DOHH2 (cell line): ENCODE results near the gene HOXD9.

Experiments
- H3F3A ChIP-seq: fragments of 200-600 bp; sonication (generic), shearing (Covaris generic); 2 replicates; pipeline ENCODE4 v1.6.0; 2016; ENCODE audit warnings: antibody characterized with exemption, mild to moderate bottlenecking; ENCODE audit not compliant: control insufficient read depth, insufficient read depth
- H3K27ac ChIP-seq: fragments of 200-600 bp; sonication (generic); 2 replicates; pipeline ENCODE4 v1.5.1; 2014; ENCODE audit warnings: low read depth, mild to moderate bottlenecking, low read length, moderate library complexity
- H3K27me3 ChIP-seq: fragments of 200-600 bp; sonication (generic); 2 replicates; pipeline ENCODE4 v1.6.1; 2014; ENCODE audit warnings: mild to moderate bottlenecking, low read length, mixed read lengths; ENCODE audit not compliant: control insufficient read depth
- H3K36me3 ChIP-seq: fragments of 200-600 bp; sonication (generic); 2 replicates; pipeline ENCODE4 v1.6.1; 2014; ENCODE audit warnings: mild to moderate bottlenecking, low read length, moderate library complexity, mixed read lengths; ENCODE audit not compliant: control insufficient read depth
- H3K4me1 ChIP-seq: fragments of 200-600 bp; sonication (generic); 2 replicates; pipeline ENCODE4 v1.6.1; 2014; ENCODE audit warnings: mild to moderate bottlenecking, low read length, mixed read lengths; ENCODE audit not compliant: control insufficient read depth
- H3K4me2 ChIP-seq: fragments of 200-600 bp; sonication (generic); 2 replicates; pipeline ENCODE4 v1.6.0; 2014; ENCODE audit warnings: mild to moderate bottlenecking, low read length, moderate library complexity
- H3K4me3 ChIP-seq: fragments of 200-600 bp; sonication (generic); 2 replicates; pipeline ENCODE4 v1.5.1; 2014; ENCODE audit warnings: mild to moderate bottlenecking, low read length, mixed read lengths
- H3K79me2 ChIP-seq: fragments of 200-600 bp; sonication (generic); 2 replicates; pipeline ENCODE4 v1.6.1; 2014; ENCODE audit warnings: mild to moderate bottlenecking, low read length, mixed read lengths; ENCODE audit not compliant: control insufficient read depth
- H3K9me2 ChIP-seq: fragments of 200-600 bp; sonication (generic); replicated peaks from 2 replicates; pipeline ENCODE4 v1.6.1; 2014; ENCODE audit warnings: mild to moderate bottlenecking, low read length, mixed read lengths; ENCODE audit not compliant: control insufficient read depth
- H3K9me3 ChIP-seq: fragments of 200-600 bp; sonication (generic); 2 replicates; pipeline ENCODE4 v1.6.1; 2014; ENCODE audit warnings: antibody characterized with exemption, low read length, mixed read lengths; ENCODE audit not compliant: control insufficient read depth, insufficient read depth
- H4K20me1 ChIP-seq: fragments of 200-600 bp; sonication (generic); 2 replicates; pipeline ENCODE4 v1.6.0; 2014; ENCODE audit warnings: low read depth, mild to moderate bottlenecking, antibody characterized with exemption, low read length, moderate library complexity; ENCODE audit not compliant: control insufficient read depth, insufficient read depth
- EZH2phosphoT487 ChIP-seq: fragments of 200-600 bp; sonication (generic); IDR thresholded peaks from 2 replicates; pipeline ENCODE4 v1.6.1; 2017; ENCODE audit warnings: borderline replicate concordance, mild to moderate bottlenecking, antibody characterized with exemption, low read length, moderate library complexity, mixed read lengths
- TF ChIP-seq, protein P1 (sequence below): fragments of 200-600 bp; sonication (generic); IDR thresholded peaks from one replicate; pipeline ENCODE4 v1.5.1; 2014; ENCODE audit warnings: antibody characterized with exemption, mild to moderate bottlenecking, low read depth, low read length; ENCODE audit not compliant: poor library complexity, severe bottlenecking

HOXD9 gene

DNA sequence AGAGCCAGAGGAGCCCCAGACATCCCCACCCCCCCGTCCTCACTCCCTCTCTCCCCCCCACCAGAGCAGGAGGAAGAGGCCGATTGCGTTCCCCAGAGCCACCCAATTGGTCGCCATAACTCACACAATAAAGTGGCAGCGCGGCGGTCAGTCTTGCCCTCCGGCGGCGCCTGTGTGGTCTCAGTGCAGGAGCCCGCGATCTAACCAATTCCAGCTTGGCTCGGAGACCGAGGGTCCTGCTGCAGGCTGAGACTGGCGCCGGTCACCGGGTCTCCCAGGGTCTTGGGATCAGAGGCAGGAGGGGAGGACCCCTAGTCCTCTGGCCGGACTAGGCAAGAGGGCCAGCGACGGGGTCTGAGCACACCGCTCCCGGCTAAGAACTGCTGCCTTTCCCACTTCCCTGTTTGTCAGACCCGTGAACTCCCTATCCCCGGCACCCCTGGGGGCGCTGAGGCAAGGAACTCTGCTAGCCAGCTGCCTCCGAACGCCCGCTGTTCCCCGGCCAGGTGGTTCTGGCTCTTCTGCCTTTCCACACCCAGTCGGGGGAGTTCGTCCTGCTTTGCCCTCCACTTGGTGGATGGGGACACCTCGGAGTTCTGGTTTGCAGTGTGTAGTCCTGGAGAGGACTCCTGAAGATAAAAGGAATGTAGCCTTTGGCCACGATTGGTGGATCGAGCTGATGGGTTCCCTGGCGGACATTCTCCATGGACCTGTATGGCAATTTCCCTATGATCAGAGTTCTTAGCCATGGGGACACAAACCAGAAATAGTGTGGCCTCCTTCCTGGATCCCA lies 24.0 kb upstream of the HOXD9 start:
- Histone ChIP-seq H3F3A (no peaks in the 10 kb centered on the region), H3K27me3 (peaks cover 30% of the 10 kb centered on the region), H3K9me3 (no peaks in the 10 kb centered on the region), H3K79me2 (no peaks in the 10 kb centered on the region), H3K36me3 (no peaks in the 10 kb centered on the region), H4K20me1 (no peaks in the 10 kb centered on the region), H3K4me1 (peaks cover 11% of the 10 kb centered on the region), H3K4me3 (no peak overlapping the region), H3K4me2 (no peak overlapping the region), H3K9me2 (no peaks in the 10 kb centered on the region), H3K27ac (no peak overlapping the region)
- no peak for TF ChIP-seq EZH2phosphoT487
- TF ChIP-seq, protein P1, sequence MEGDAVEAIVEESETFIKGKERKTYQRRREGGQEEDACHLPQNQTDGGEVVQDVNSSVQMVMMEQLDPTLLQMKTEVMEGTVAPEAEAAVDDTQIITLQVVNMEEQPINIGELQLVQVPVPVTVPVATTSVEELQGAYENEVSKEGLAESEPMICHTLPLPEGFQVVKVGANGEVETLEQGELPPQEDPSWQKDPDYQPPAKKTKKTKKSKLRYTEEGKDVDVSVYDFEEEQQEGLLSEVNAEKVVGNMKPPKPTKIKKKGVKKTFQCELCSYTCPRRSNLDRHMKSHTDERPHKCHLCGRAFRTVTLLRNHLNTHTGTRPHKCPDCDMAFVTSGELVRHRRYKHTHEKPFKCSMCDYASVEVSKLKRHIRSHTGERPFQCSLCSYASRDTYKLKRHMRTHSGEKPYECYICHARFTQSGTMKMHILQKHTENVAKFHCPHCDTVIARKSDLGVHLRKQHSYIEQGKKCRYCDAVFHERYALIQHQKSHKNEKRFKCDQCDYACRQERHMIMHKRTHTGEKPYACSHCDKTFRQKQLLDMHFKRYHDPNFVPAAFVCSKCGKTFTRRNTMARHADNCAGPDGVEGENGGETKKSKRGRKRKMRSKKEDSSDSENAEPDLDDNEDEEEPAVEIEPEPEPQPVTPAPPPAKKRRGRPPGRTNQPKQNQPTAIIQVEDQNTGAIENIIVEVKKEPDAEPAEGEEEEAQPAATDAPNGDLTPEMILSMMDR, result no peak

DNA sequence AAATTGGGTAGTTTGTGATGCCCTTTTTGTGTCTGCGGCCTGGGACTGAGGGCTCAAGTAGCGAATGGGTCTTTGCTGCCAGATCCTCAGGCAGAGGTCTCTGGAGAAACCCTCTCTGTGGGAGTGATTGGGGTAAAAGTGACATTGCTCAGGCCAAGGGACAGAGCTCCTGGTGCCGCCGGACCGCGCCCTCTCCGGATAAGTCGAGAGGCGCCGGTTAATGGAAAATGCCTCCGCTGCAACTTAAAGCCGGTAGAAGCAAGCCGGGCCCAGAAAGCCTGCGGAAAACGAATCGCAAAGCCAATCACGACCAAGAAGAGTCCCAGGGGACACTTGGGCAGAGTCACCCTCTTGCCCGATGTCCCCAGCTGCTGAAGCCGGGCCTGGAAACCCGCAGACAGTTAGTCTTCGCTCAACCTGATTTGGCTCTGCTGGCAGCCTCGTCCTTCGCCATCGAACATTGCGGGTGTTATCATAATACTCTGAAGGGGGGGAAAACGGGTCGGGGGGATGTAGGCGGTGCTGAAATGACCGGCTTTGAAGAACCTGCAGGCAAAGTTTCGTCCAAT lies 23.3 kb upstream of the HOXD9 start:
- no peaks in the 10 kb centered on the region for H3K9me3 ChIP-seq
- H4K20me1 ChIP-seq, result no peaks in the 10 kb centered on the region
- no peaks in the 10 kb centered on the region for H3K9me2 ChIP-seq
- H3F3A ChIP-seq, result no peaks in the 10 kb centered on the region
- H3K4me1 ChIP-seq, result peaks cover 11% of the 10 kb centered on the region
- no peak overlapping the region for H3K27ac ChIP-seq
- H3K4me2 ChIP-seq, result no peak overlapping the region
- no peak overlapping the region for H3K4me3 ChIP-seq
- H3K36me3 ChIP-seq, result no peaks in the 10 kb centered on the region
- TF ChIP-seq, protein P1, result no peak
- no peak for TF ChIP-seq EZH2phosphoT487
- H3K79me2 ChIP-seq, result no peaks in the 10 kb centered on the region
- H3K27me3 ChIP-seq, result peaks cover 24% of the 10 kb centered on the region

DNA sequence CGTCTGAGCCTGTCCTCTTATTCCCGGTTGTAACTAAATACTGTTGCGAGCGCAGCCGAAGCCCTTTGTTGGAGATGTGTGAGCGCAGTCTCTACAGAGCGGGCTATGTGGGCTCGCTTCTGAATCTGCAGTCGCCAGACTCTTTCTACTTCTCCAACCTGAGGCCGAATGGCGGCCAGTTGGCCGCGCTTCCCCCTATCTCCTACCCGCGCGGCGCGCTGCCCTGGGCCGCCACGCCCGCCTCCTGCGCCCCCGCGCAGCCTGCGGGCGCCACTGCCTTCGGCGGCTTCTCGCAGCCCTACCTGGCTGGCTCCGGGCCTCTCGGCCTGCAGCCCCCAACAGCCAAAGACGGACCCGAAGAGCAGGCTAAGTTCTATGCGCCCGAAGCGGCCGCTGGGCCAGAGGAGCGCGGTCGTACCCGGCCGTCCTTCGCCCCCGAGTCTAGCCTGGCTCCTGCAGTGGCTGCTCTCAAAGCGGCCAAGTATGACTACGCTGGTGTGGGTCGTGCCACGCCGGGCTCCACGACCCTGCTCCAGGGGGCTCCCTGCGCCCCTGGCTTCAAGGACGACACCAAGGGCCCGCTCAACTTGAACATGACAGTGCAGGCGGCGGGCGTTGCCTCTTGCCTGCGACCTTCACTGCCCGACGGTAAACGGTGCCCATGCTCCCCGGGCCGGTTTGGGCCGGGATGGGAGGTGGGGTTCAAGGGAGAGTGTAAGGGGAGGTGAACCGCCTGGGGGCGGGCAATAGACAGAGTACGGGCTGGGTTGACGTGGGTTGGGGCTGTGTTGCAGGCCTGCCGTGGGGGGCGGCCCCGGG lies 22.6 kb upstream of the HOXD9 start, which contains the start of gene HOXD12:
HOXD12 (plus strand) TSS at position 68 of the 819 bp plus-strand sequence; CDS start at position 75, 7 bp downstream.
- Histone ChIP-seq H3K9me2 (no peaks in the 10 kb centered on the region), H3K36me3 (no peaks in the 10 kb centered on the region), H3K4me3 (no peak within 1 kb of the TSS), H4K20me1 (no peaks in the 10 kb centered on the region), H3K4me2 (no peak within 1 kb of the TSS), H3K79me2 (no peaks in the 10 kb centered on the region), H3K4me1 (peaks cover 11% of the 10 kb centered on the region), H3F3A (no peaks in the 10 kb centered on the region), H3K27me3 (peaks cover 17% of the 10 kb centered on the region), H3K27ac (no peak within 1 kb of the TSS), H3K9me3 (no peaks in the 10 kb centered on the region)
- no peak for TF ChIP-seq EZH2phosphoT487
- TF ChIP-seq, protein P1, result no peak
